Heart right ventricle (tissue), 16 donors: ENCODE results near the gene MAN2A2. TPM values are rescaled to one million over a fixed set of nuclear protein-coding genes. Genes with fewer than 3 reads are reported as not detected.

ENCODE experiments used
- ATAC-seq, 8 donors: fragments of 200-7000 bp; cut with Tn5 transposase; one replicate each; pipeline ENCODE4 v1.9.1; 2020; ENCODE audit warnings: mild to moderate bottlenecking in 8 of 8, moderate library complexity in 8 of 8, moderate number of reproducible peaks in 1 of 8
- DNase-seq, 2 donors: peaks; one replicate each; pipeline ENCODE4 v3.0.0-alpha.2; 2020
- H3K27ac ChIP-seq, 10 donors: fragments of 200-600 bp; sonication (generic) in 2 of 10; one replicate each; pipeline versions ENCODE4 v1.5.0 to v1.8.0; 2020 to 2022; ENCODE audit warnings: mild to moderate bottlenecking in 3 of 10
- H3K27me3 ChIP-seq, 7 donors: fragments of 200-600 bp; one replicate each; pipeline ENCODE4 v1.8.0; 2021 to 2022; ENCODE audit warnings: mild to moderate bottlenecking in 2 of 7
- H3K36me3 ChIP-seq, 9 donors: fragments of 200-600 bp; sonication (generic) in 1 of 9; one replicate each; pipeline versions ENCODE4 v1.5.0 to v1.8.0; 2020 to 2022; ENCODE audit warnings: mild to moderate bottlenecking in 2 of 9
- H3K4me1 ChIP-seq, 9 donors: fragments of 200-600 bp; sonication (generic) in 1 of 9; one replicate each; pipeline versions ENCODE4 v1.5.0 to v1.8.0; 2020 to 2022; ENCODE audit warnings: mild to moderate bottlenecking in 4 of 9
- H3K4me3 ChIP-seq, 10 donors: fragments of 200-600 bp; sonication (generic) in 2 of 10; one replicate each; pipeline versions ENCODE4 v1.5.0 to v1.8.0; 2020 to 2022; ENCODE audit warnings: mild to moderate bottlenecking in 7 of 10, moderate library complexity in 2 of 10
- H3K9me3 ChIP-seq, 11 donors: fragments of 200-600 bp in 10 of 11; sonication (generic) in 2 of 11; one replicate each; pipeline versions ENCODE4 v1.5.0 to v1.8.0; 2013 to 2022; ENCODE audit warnings: mild to moderate bottlenecking in 2 of 11, control low read depth in 1 of 11, moderate library complexity in 1 of 11
- CTCF ChIP-seq, 9 donors: fragments of 200-600 bp; sonication (generic) in 2 of 9; IDR thresholded peaks; one replicate each; pipeline versions ENCODE4 v1.5.0 to v1.8.0; 2021 to 2022; ENCODE audit warnings: antibody characterized with exemption in 9 of 9, mild to moderate bottlenecking in 5 of 9, moderate library complexity in 1 of 9
- WGBS, 2 donors: extraction: QIAGEN DNeasy Blood & Tissue Kit; methylation state at CpG; one replicate each; pipeline ENCODE4 v1.1.7; 2013; ENCODE audit warnings: inconsistent platforms in 1 of 2; 5-methylcytosine and 5-hydroxymethylcytosine counted together
- intact Hi-C, 10 donors: fragments of 100-400 bp; cut with DNase I; formaldehyde crosslinking; loops; one replicate each; pipeline versions ENCODE4 v1.11.1 to v1.14.2; 2022
- polyA plus RNA-seq, 2 donors: library from polyadenylated mRNA; stranded (reverse); fragments of 200-250 nt; gene quantifications; one replicate each; pipeline ENCODE4 v1.2.3, GENCODE V29; 2013
- total RNA-seq, 10 donors: library from RNA; stranded (reverse); fragmentation: NEBNext Ultra II Directional in 3 of 10; extraction: Animal tissue kit (Norgen Biotek cat#: 25700) in 3 of 10; gene quantifications; one replicate each; pipeline versions ENCODE4 v1.2.1 to v1.2.4, GENCODE V29; 2021 to 2023
- donor health status: Arrhythmogenic right ventricular cardiomyopathy.
- donor health status: ischemic (EF 13 %, LVEDD 7.1; RV severe dilation, severe dysfunction).
- donor health status: healthy with polysubstance abuse.
- donor health status: DM: no; HTN: yes; CAD: no.
- donor health status: DM: no; HTN: no; CAD: no.
- donor health status: ischemic (EF 25% LVEDD 6.9; RV normal size, moderate dysfunction).
- donor health status: ischemic (EF 25% LVEDD 5.7; RV mildly dilated, moderate dysfunction).
- donor health status: healthy.
- donor health status: DM: yes; HTN: yes; CAD: no.
- donor health status: Ischemic cardiomyopathy.
- donor health status: ischemic (EF 35%, LVEDD 5.7; RV mildly dilated, moderate dysfunction).
- donor health status: nonischemic (EF 11% LVEDD 7.7; RV severe dilation, severe dysfunction).
- donor health status: DM: yes; HTN: yes; CAD: no.
- donor health status: PGD.
- donor health status: ischemic (EF 29% LVEDD 5.4; RV normal size, mild dysfunction).
- donor health status: nonischemic (EF 23%, LVEDD 6.1; RV moderate dilation, normal function).

Gene MAN2A2
- total and polyA plus RNA-seq, 12 donors: 24.8 to 157 (median 95.6) TPM

- Histone ChIP-seq H3K4me3 (no peak overlapping the region), H3K36me3 (peaks cover 0 to 92% (median 0%) of the 10 kb centered on the region in 9 donors), H3K4me1 (no peaks in the 10 kb centered on the region), H3K27ac (no peak overlapping the region), H3K27me3 (no peaks in the 10 kb centered on the region), H3K9me3 (no peaks in the 10 kb centered on the region)
- TF ChIP-seq CTCF (IDR thresholded peaks at IDR 0.05): no peak
- no peak for DNase-seq
- intact Hi-C loops: no loop called here
- 92 to 94% methylated on average over 7 of the region's 7 CpGs for WGBS, 2 donors
- ATAC-seq: no peak
These were observed 67.2 kb downstream of the MAN2A2 start for GRCh38 chr15:90970274-90970673.

GRCh38 chr15:90972133-90972532 is 69.0 kb downstream of the MAN2A2 start:
- WGBS, 2 donors: 95 to 98% methylated on average over 5 of the region's 5 CpGs
- H3K27me3 ChIP-seq: no peaks in the 10 kb centered on the region
- TF ChIP-seq CTCF (IDR thresholded peaks at IDR 0.05): no peak
- no peaks in the 10 kb centered on the region for H3K4me1 ChIP-seq
- H3K27ac ChIP-seq: no peak overlapping the region
- H3K9me3 ChIP-seq: no peaks in the 10 kb centered on the region
- no peak for DNase-seq
- ATAC-seq: no peak
- H3K36me3 ChIP-seq: peaks cover 0 to 92% (median 0%) of the 10 kb centered on the region in 9 donors
- intact Hi-C loops: no loop called here
- H3K4me3 ChIP-seq: no peak overlapping the region

Other genes starting within 250 kb of the MAN2A2 start
- gene BLM, start 186.0 kb upstream of the MAN2A2 start, total RNA-seq: 10 to 100 TPM in 4 of 10 donors, 1 to 10 TPM in 6; 3.5 to 35.0 (median 7.9) TPM
- 10 to 100 TPM in 1 of 2 donors, 1 to 10 TPM in 1; 5.8 to 15.4 TPM for gene BLM, start 186.0 kb upstream of the MAN2A2 start, polyA plus RNA-seq
- gene FURIN, start 34.7 kb upstream of the MAN2A2 start, total RNA-seq: 10 to 100 TPM; 35.1 to 82.5 (median 40.9) TPM
- gene FURIN, start 34.7 kb upstream of the MAN2A2 start, polyA plus RNA-seq: 10 to 100 TPM; 29.5 to 77.1 TPM
- gene FES, start 18.8 kb upstream of the MAN2A2 start, total RNA-seq: 10 to 100 TPM in 8 of 10 donors, 1 to 10 TPM in 2; 8.6 to 27.7 (median 11.5) TPM
- gene FES, start 18.8 kb upstream of the MAN2A2 start, polyA plus RNA-seq: 10 to 100 TPM; 17.7 to 23.3 TPM
- 10 to 100 TPM; 10.7 to 18.2 (median 14.6) TPM for gene HDDC3, start 29.2 kb downstream of the MAN2A2 start, total RNA-seq
- gene HDDC3, start 29.2 kb downstream of the MAN2A2 start, polyA plus RNA-seq: 10 to 100 TPM; 15.3 to 18.0 TPM
- 10 to 100 TPM; 19.2 to 28.0 (median 24.7) TPM for gene UNC45A, start 32.0 kb downstream of the MAN2A2 start, total RNA-seq
- 10 to 100 TPM; 26.0 to 26.4 TPM for gene UNC45A, start 32.0 kb downstream of the MAN2A2 start, polyA plus RNA-seq
- 10 to 100 TPM in 1 of 10 donors, 1 to 10 TPM in 9; 5.5 to 11.8 (median 7.6) TPM for gene RCCD1, start 51.6 kb downstream of the MAN2A2 start, total RNA-seq
- 1 to 10 TPM; 6.0 to 8.3 TPM for gene RCCD1, start 51.6 kb downstream of the MAN2A2 start, polyA plus RNA-seq
- 10 to 100 TPM in 1 of 10 donors, 1 to 10 TPM in 9; 2.1 to 16.2 (median 4.4) TPM for gene PRC1, start 91.2 kb downstream of the MAN2A2 start, total RNA-seq
- 1 to 10 TPM; 4.6 to 4.8 TPM for gene PRC1, start 91.2 kb downstream of the MAN2A2 start, polyA plus RNA-seq
- 10 to 100 TPM in 1 of 10 donors, 1 to 10 TPM in 9; 3.7 to 10.4 (median 5.5) TPM for gene VPS33B, start 119.3 kb downstream of the MAN2A2 start, total RNA-seq
- 1 to 10 TPM; 7.2 to 8.8 TPM for gene VPS33B, start 119.3 kb downstream of the MAN2A2 start, polyA plus RNA-seq
- gene SV2B, start 197.0 kb downstream of the MAN2A2 start, total RNA-seq: 10 to 100 TPM in 1 of 10 donors, 1 to 10 TPM in 8, under 1 TPM in 1; 0.60 to 15.7 (median 2.1) TPM
- under 1 TPM; 0.29 to 0.35 TPM for gene SV2B, start 197.0 kb downstream of the MAN2A2 start, polyA plus RNA-seq